CD4-positive, alpha-beta T cell treated with Interleukin-21 for 1 hour (primary cell): ENCODE measurements around the gene LAMA3.

Experiments
- DNase-seq: peaks from one replicate; pipeline ENCODE4 v3.0.0-alpha.2; 2020

The LAMA3 gene

GRCh38 chr18:23983112-23983511 is 293.9 kb downstream of the LAMA3 start:
- DNase-seq, result no peak

GRCh38 chr18:23986600-23987359 is 297.5 kb downstream of the LAMA3 start:
- no peak for DNase-seq

GRCh38 chr18:23990474-23991410 is 301.5 kb downstream of the LAMA3 start:
- no peak for DNase-seq

- peak; percentile 79 for DNase-seq
Measured at GRCh38 chr18:23992089-23992940, 303.1 kb downstream of the LAMA3 start.

- no peak for DNase-seq
Measured at GRCh38 chr18:23992941-23993280, 303.7 kb downstream of the LAMA3 start.

GRCh38 chr18:23994361-23994902 is 305.2 kb downstream of the LAMA3 start:
- DNase-seq, result peak; percentile 45

DNA sequence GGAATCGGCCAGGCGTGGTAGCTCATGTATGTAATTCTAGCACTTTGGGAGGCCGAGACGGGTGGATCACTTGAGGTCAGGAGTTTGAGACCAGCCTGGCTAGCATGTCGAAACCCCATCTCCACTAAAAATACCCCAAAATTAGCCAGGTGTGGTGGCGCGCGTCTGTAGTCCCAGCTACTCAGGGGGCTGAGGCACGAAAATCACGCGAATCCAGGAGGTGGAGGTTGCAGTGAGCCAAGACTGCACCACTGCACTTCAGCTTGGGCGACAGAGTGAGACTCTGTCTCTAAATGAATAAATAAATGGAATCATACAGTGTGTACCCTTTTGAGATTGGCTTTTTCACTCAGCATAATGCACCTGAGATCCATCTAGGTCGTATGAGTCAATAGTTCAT is 305.9 kb downstream of the LAMA3 start:
- no peak for DNase-seq

DNA sequence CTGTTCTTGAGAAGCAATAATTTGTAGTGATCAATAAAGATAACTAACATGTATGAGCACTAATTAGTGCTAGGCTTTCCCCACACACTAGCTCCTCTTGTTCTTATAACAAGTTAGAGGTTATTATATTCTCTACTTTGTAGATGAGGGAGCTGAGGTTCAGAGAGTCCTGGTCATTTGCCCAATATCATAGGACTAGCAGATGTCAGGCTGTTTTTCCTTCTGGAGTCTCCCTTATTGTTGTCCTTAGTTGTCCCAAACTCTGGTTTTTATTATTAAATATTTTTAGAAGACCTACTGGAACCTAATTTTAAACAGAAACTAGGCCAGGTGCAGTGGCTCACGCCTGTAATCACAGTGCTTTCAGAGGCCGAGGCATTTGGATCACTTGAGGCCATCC is 308.8 kb downstream of the LAMA3 start:
- DNase-seq, result no peak

- no peak for DNase-seq
Measured at GRCh38 chr18:23998820-23999219, 309.6 kb downstream of the LAMA3 start.

DNA sequence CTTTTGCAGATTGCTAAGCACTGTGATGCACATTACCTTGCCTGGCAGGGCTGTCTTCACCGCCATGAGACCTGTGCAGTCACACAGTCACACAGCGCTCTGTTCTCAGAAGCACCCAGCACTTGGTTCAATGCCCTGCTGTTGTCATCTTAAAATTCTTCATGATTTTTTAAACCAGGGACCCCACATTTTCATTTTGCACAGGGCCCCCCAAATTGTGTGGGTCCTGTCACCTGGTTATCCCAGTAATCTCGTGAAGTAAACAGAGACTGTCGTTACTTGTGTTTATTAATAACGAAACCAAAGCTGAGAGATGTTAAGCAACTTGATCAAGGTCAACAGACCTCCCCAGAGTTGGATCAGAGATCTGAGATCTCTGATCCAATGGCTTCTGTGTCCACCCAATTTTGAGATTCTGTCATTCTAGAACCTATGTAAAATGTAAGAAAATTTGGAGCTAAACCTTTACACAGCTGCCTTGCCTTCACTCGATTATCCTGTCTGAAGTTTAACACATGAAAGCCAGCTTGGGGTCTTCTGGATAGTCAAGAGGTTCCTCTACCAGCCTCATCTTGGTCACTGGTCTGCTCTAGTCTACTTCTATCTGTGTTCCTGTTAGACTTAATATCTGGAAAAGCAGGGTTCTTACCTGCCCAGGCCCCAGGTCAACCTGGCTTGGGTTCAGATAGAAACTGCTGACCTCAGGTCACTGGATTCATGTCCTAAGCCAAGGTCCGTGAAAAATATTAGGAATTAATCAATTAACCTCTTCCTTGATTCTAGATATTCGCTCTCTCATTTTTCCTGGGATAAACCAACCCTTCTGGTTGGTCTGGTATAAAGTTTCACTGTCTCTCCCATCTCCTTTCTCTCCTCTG is 311.6 kb downstream of the LAMA3 start:
- no peak for DNase-seq

GRCh38 chr18:24002479-24002878 is 313.2 kb downstream of the LAMA3 start:
- DNase-seq, result no peak

DNA sequence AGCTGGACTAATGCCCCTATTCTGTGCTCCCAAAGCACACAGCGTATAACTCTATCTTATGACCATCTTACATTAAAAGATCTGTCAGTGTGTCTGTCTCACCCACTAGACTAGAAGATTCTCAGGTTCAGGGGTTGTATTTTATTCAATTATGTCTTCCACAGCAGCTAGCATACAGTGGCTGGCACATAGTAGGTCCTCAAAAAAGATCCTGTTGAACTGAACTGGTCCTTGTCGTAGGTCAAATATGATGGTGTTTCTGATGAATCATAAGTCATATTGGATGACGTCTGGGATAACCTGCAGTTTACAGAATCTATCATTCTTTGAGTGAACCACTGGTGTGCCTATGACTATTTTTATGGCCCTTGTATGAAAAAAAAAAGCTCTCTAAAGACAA is 314.0 kb downstream of the LAMA3 start:
- no peak for DNase-seq

DNA sequence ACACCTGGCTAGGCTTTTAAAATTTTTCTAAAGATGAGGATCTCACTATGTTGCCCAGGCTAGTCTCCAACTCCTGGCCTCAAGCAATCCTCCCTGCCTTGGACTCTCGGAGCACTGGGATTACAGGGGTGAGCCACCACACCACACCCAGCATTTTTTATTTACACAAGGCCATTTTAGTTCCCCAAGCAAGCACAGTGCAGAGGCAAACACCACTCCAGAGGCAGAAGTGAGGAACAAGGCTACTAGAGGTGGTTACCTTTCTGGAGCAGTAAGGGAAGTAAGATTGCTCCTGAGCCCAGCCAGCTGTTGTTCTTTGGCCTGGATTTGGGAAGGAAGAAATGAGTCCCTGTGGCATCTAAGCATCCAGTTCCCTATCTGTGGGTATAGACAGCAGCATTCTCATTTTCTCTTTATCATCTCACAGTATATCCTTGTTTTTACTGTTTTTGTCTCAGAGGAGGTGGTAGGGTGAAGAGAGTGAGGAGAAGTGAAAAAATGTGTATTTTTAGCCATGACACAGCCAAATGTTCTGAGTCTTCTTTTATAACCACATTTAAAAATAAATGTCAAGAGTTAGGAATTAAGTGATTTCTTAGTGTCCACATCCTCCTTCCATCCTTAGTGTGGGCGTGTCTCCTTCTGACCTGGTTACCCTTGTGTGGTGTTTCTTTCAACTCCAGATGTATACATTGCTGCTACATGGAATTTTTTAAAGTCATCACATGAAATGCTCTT is 314.8 kb downstream of the LAMA3 start:
- DNase-seq, result no peak
